ENCODE results near the gene LMNTD2.

The LMNTD2 gene

GRCh38 chr11:530960-531831 is 29.3 kb downstream of the LMNTD2 start:
- no peaks in the 10 kb centered on the region for H3K4me1 ChIP-seq (ENCODE audit: control insufficient read depth, insufficient read depth, low read length, unreplicated experiment)
- no peak overlapping the region for H2AFZ ChIP-seq (ENCODE audit: low read length, unreplicated experiment)
- no peak overlapping the region for H3K27ac ChIP-seq (ENCODE audit: low read depth, low read length)
- 0 out of 2 replicates have a peak, but pooled peaks cover 6% of the 10 kb centered on the region for H3K36me3 ChIP-seq (ENCODE audit: insufficient read depth, low read length)
- no peaks in the 10 kb centered on the region for H3K27me3 ChIP-seq (ENCODE audit: insufficient read depth, low read length)
- peaks cover 16% of the 10 kb centered on the region for H3K79me2 ChIP-seq (ENCODE audit: control insufficient read depth, insufficient read depth, low read length, unreplicated experiment)
- no peak overlapping the region for H3K4me3 ChIP-seq (ENCODE audit: low read depth, low read length)

GRCh38 chr11:529728-530411 is 30.7 kb downstream of the LMNTD2 start:
- no peaks in the 10 kb centered on the region for H3K4me1 ChIP-seq (ENCODE audit: control insufficient read depth, insufficient read depth, low read length, unreplicated experiment)
- H3K36me3 ChIP-seq (ENCODE audit: insufficient read depth, low read length): 0 out of 2 replicates have a peak, but pooled peaks cover 6% of the 10 kb centered on the region
- no peaks in the 10 kb centered on the region for H3K27me3 ChIP-seq (ENCODE audit: insufficient read depth, low read length)

GRCh38 chr11:528815-529727 is 31.5 kb downstream of the LMNTD2 start:
- 0 out of 2 replicates have a peak, but pooled peaks cover 6% of the 10 kb centered on the region for H3K36me3 ChIP-seq (ENCODE audit: insufficient read depth, low read length)

More at GRCh38 chr11:529728-530411, 30.7 kb downstream of the LMNTD2 start:
- Histone ChIP-seq H2AFZ (ENCODE audit: low read length, unreplicated experiment) (no peak overlapping the region), H3K79me2 (ENCODE audit: control insufficient read depth, insufficient read depth, low read length, unreplicated experiment) (peaks cover 15% of the 10 kb centered on the region), H3K27ac (ENCODE audit: low read depth, low read length) (no peak overlapping the region), H3K4me3 (ENCODE audit: low read depth, low read length) (no peak overlapping the region)

GRCh38 chr11:528166-528814 is 32.2 kb downstream of the LMNTD2 start:
- Histone ChIP-seq H3K79me2 (ENCODE audit: control insufficient read depth, insufficient read depth, low read length, unreplicated experiment) (no peaks in the 10 kb centered on the region), H3K27ac (ENCODE audit: low read depth, low read length) (no peak overlapping the region), H3K27me3 (ENCODE audit: insufficient read depth, low read length) (no peaks in the 10 kb centered on the region), H3K4me3 (ENCODE audit: low read depth, low read length) (no peak overlapping the region), H2AFZ (ENCODE audit: low read length, unreplicated experiment) (no peak overlapping the region), H3K4me1 (ENCODE audit: control insufficient read depth, insufficient read depth, low read length, unreplicated experiment) (no peaks in the 10 kb centered on the region), H3K36me3 (ENCODE audit: insufficient read depth, low read length) (0 out of 2 replicates have a peak, but pooled peaks cover 3% of the 10 kb centered on the region)

More at GRCh38 chr11:528815-529727, 31.5 kb downstream of the LMNTD2 start:
- no peaks in the 10 kb centered on the region for H3K27me3 ChIP-seq (ENCODE audit: insufficient read depth, low read length)
- H3K79me2 ChIP-seq (ENCODE audit: control insufficient read depth, insufficient read depth, low read length, unreplicated experiment): peaks cover 7% of the 10 kb centered on the region
- no peak overlapping the region for H3K27ac ChIP-seq (ENCODE audit: low read depth, low read length)
- no peaks in the 10 kb centered on the region for H3K4me1 ChIP-seq (ENCODE audit: control insufficient read depth, insufficient read depth, low read length, unreplicated experiment)
- H3K4me3 ChIP-seq (ENCODE audit: low read depth, low read length): no peak overlapping the region
- H2AFZ ChIP-seq (ENCODE audit: low read length, unreplicated experiment): no peak overlapping the region

- H2AFZ ChIP-seq (ENCODE audit: low read length, unreplicated experiment): no peak overlapping the region
- no peak overlapping the region for H3K27ac ChIP-seq (ENCODE audit: low read depth, low read length)
- no peaks in the 10 kb centered on the region for H3K79me2 ChIP-seq (ENCODE audit: control insufficient read depth, insufficient read depth, low read length, unreplicated experiment)
- H3K4me3 ChIP-seq (ENCODE audit: low read depth, low read length): no peak overlapping the region
- H3K36me3 ChIP-seq (ENCODE audit: insufficient read depth, low read length): no peaks in the 10 kb centered on the region
- H3K4me1 ChIP-seq (ENCODE audit: control insufficient read depth, insufficient read depth, low read length, unreplicated experiment): no peaks in the 10 kb centered on the region
- no peaks in the 10 kb centered on the region for H3K27me3 ChIP-seq (ENCODE audit: insufficient read depth, low read length)
These were observed 34.3 kb downstream of the LMNTD2 start for GRCh38 chr11:526192-526591.

GRCh38 chr11:521177-521688 is 39.3 kb downstream of the LMNTD2 start:
- Histone ChIP-seq H3K79me2 (ENCODE audit: control insufficient read depth, insufficient read depth, low read length, unreplicated experiment) (no peaks in the 10 kb centered on the region), H3K4me1 (ENCODE audit: control insufficient read depth, insufficient read depth, low read length, unreplicated experiment) (no peaks in the 10 kb centered on the region), H3K4me3 (ENCODE audit: low read depth, low read length) (no peak overlapping the region), H3K36me3 (ENCODE audit: insufficient read depth, low read length) (no peaks in the 10 kb centered on the region), H3K27ac (ENCODE audit: low read depth, low read length) (no peak overlapping the region), H3K27me3 (ENCODE audit: insufficient read depth, low read length) (no peaks in the 10 kb centered on the region), H2AFZ (ENCODE audit: low read length, unreplicated experiment) (no peak overlapping the region)

- no peak overlapping the region for H3K4me3 ChIP-seq (ENCODE audit: low read depth, low read length)
- no peak overlapping the region for H2AFZ ChIP-seq (ENCODE audit: low read length, unreplicated experiment)
- H3K27ac ChIP-seq (ENCODE audit: low read depth, low read length): no peak overlapping the region
- peaks cover 4% of the 10 kb centered on the region for H3K36me3 ChIP-seq (ENCODE audit: insufficient read depth, low read length)
- H3K79me2 ChIP-seq (ENCODE audit: control insufficient read depth, insufficient read depth, low read length, unreplicated experiment): no peaks in the 10 kb centered on the region
- H3K4me1 ChIP-seq (ENCODE audit: control insufficient read depth, insufficient read depth, low read length, unreplicated experiment): no peaks in the 10 kb centered on the region
- H3K27me3 ChIP-seq (ENCODE audit: insufficient read depth, low read length): no peaks in the 10 kb centered on the region
These were observed 39.9 kb downstream of the LMNTD2 start for GRCh38 chr11:520428-521176.

GRCh38 chr11:518463-519202 is 41.9 kb downstream of the LMNTD2 start:
- peak overlapping the region; percentile 16 for H2AFZ ChIP-seq (ENCODE audit: low read length, unreplicated experiment)
- H3K79me2 ChIP-seq (ENCODE audit: control insufficient read depth, insufficient read depth, low read length, unreplicated experiment): no peaks in the 10 kb centered on the region
- no peaks in the 10 kb centered on the region for H3K27me3 ChIP-seq (ENCODE audit: insufficient read depth, low read length)
- peaks cover 15% of the 10 kb centered on the region for H3K36me3 ChIP-seq (ENCODE audit: insufficient read depth, low read length)
- peak overlapping the region; percentile 64 for H3K4me3 ChIP-seq (ENCODE audit: low read depth, low read length)
- H3K27ac ChIP-seq (ENCODE audit: low read depth, low read length): peak overlapping the region; percentile 58
- no peaks in the 10 kb centered on the region for H3K4me1 ChIP-seq (ENCODE audit: control insufficient read depth, insufficient read depth, low read length, unreplicated experiment)
